HepG2 (cell line): ENCODE measurements around the gene MCF2L. TPM values are rescaled to one million over a fixed set of nuclear protein-coding genes. Genes with fewer than 3 reads are reported as not detected.

Experiments
- ATF2 ChIP-seq: sonication (generic); formaldehyde crosslinking; IDR thresholded peaks from 2 replicates; pipeline ENCODE4 v1.4.0; 2020; ENCODE audit warnings: missing genetic modification reagents
- CEBPB ChIP-seq: IDR thresholded peaks from 2 replicates; pipeline ENCODE4 v1.6.1; 2011; ENCODE audit warnings: low read depth, low read length, improper control_type of control experiment, borderline replicate concordance
- MEIS2 ChIP-seq: sonication (generic); formaldehyde crosslinking; IDR thresholded peaks from 2 replicates; pipeline ENCODE4 v1.9.0; 2021; ENCODE audit warnings: mild to moderate bottlenecking, missing genetic modification reagents
- NCOA5 ChIP-seq: sonication (generic); formaldehyde crosslinking; IDR thresholded peaks from 2 replicates; pipeline ENCODE4 v1.4.0; 2020; ENCODE audit warnings: missing genetic modification reagents
- NFRKB ChIP-seq: fragments of 450-650 bp; IDR thresholded peaks from 2 replicates; pipeline ENCODE4 v1.6.1; 2017
- SNAI1 ChIP-seq: sonication (generic); formaldehyde crosslinking; IDR thresholded peaks from 2 replicates; pipeline ENCODE4 v1.5.0; 2020; ENCODE audit warnings: mild to moderate bottlenecking, missing genetic modification reagents, borderline replicate concordance
- SOX13 ChIP-seq, 3 experiments: fragments of 450-650 bp in 1 of 3; sonication (generic) in 1 of 3; formaldehyde crosslinking in 1 of 3; IDR thresholded peaks in 2 of 3; conservative IDR thresholded peaks in 1 of 3; 2 replicates each; pipeline versions ENCODE4 v1.5.0 to v1.6.1; 2016 to 2020; ENCODE audit warnings: antibody characterized with exemption in 1 of 3, mild to moderate bottlenecking in 1 of 3, missing compliant biosample characterization in 1 of 3, missing genetic modification reagents in 1 of 3, moderate library complexity in 1 of 3
- TBX3 ChIP-seq: fragments of 450-650 bp; IDR thresholded peaks from 2 replicates; pipeline ENCODE4 v1.6.1; 2017; ENCODE audit warnings: antibody characterized with exemption, mild to moderate bottlenecking, inconsistent platforms, borderline replicate concordance
- ZFP1 ChIP-seq: IDR thresholded peaks from 2 replicates; pipeline ENCODE4 v1.6.1; 2016
- ZKSCAN8 ChIP-seq: IDR thresholded peaks from 2 replicates; pipeline ENCODE4 v1.6.1; 2016; ENCODE audit warnings: borderline replicate concordance, missing genetic modification reagents, missing compliant biosample characterization
- ZMAT3 ChIP-seq: sonication (generic); formaldehyde crosslinking; conservative IDR thresholded peaks from 2 replicates; pipeline ENCODE4 v1.7.0; 2021; ENCODE audit warnings: missing genetic modification reagents
- ZNF180 ChIP-seq: sonication (generic); formaldehyde crosslinking; IDR thresholded peaks from 2 replicates; pipeline ENCODE4 v1.4.0; 2020; ENCODE audit warnings: low read depth, missing genetic modification reagents, borderline replicate concordance
- ZNF335 ChIP-seq: sonication (generic); formaldehyde crosslinking; IDR thresholded peaks from 2 replicates; pipeline ENCODE4 v1.4.0; 2020; ENCODE audit warnings: missing genetic modification reagents
- ZNF33B ChIP-seq: sonication (generic); formaldehyde crosslinking; IDR thresholded peaks from 2 replicates; pipeline ENCODE4 v1.5.1; 2020; ENCODE audit warnings: mild to moderate bottlenecking, missing genetic modification reagents
- ZNF44 ChIP-seq: sonication (generic); formaldehyde crosslinking; IDR thresholded peaks from 2 replicates; pipeline ENCODE4 v1.5.1; 2020; ENCODE audit warnings: mild to moderate bottlenecking, missing genetic modification reagents
- ZNF619 ChIP-seq: sonication (generic); formaldehyde crosslinking; IDR thresholded peaks from 2 replicates; pipeline ENCODE4 v1.4.0; 2020; ENCODE audit warnings: mild to moderate bottlenecking, missing genetic modification reagents
- ZNF672 ChIP-seq: sonication (generic); formaldehyde crosslinking; IDR thresholded peaks from 2 replicates; pipeline ENCODE4 v1.8.1; 2022; ENCODE audit warnings: missing genetic modification reagents
- ZNF768 ChIP-seq: sonication (generic); formaldehyde crosslinking; IDR thresholded peaks from 2 replicates; pipeline ENCODE4 v1.4.0; 2020; ENCODE audit warnings: missing genetic modification reagents
- ZSCAN20 ChIP-seq: sonication (generic); formaldehyde crosslinking; IDR thresholded peaks from 2 replicates; pipeline ENCODE4 v1.4.0; 2020; ENCODE audit warnings: missing genetic modification reagents, mild to moderate bottlenecking, borderline replicate concordance
- ZSCAN5A ChIP-seq: sonication (generic); formaldehyde crosslinking; IDR thresholded peaks from 2 replicates; pipeline ENCODE4 v1.8.0; 2022; ENCODE audit warnings: mild to moderate bottlenecking, missing genetic modification reagents, borderline replicate concordance
- polyA plus RNA-seq, 8 experiments: library from polyadenylated mRNA; depleted of rRNA in 3 of 8; stranded (reverse) in 7 of 8; unstranded in 1 of 8; fragments of >200 nt; fragmentation: Illumina TruSeq in 4 of 8; extraction: Trizol in 4 of 8; gene quantifications; 2 replicates each; pipeline versions ENCODE4 v1.2.1 to v1.2.3, GENCODE V29; 2011 to 2016; ENCODE audit warnings: low read depth in 4 of 8, missing spikeins in 1 of 8, mixed read lengths in 1 of 8; ENCODE audit not compliant: insufficient read depth in 1 of 8
- total RNA-seq, 5 experiments: library from RNA; depleted of rRNA; stranded (reverse); fragments of >200 nt; fragmentation: Illumina TruSeq; extraction: Trizol; gene quantifications; 2 replicates each; pipeline ENCODE4 v1.2.3, GENCODE V29; 2016; ENCODE audit warnings: low read depth in 1 of 5
- TF ChIP-seq, protein P1 (sequence below): sonication (generic); formaldehyde crosslinking; IDR thresholded peaks from 2 replicates; pipeline ENCODE4 v1.8.1; 2023; ENCODE audit warnings: mild to moderate bottlenecking, missing genetic modification reagents
- TF ChIP-seq, protein P2 (sequence below): fragments of 450-650 bp; IDR thresholded peaks from 2 replicates; pipeline ENCODE4 v1.6.1; 2016
- TF ChIP-seq, protein P3 (sequence below): sonication (generic); formaldehyde crosslinking; IDR thresholded peaks from 2 replicates; pipeline ENCODE4 v1.4.0; 2020; ENCODE audit warnings: low read depth, mild to moderate bottlenecking, missing genetic modification reagents

Gene MCF2L
- total and polyA plus RNA-seq, 2 of the 13 experiments (the other 11 are each of a cell fraction or from before 2014, with no cell fraction given): 19.4 to 28.4 TPM

DNA sequence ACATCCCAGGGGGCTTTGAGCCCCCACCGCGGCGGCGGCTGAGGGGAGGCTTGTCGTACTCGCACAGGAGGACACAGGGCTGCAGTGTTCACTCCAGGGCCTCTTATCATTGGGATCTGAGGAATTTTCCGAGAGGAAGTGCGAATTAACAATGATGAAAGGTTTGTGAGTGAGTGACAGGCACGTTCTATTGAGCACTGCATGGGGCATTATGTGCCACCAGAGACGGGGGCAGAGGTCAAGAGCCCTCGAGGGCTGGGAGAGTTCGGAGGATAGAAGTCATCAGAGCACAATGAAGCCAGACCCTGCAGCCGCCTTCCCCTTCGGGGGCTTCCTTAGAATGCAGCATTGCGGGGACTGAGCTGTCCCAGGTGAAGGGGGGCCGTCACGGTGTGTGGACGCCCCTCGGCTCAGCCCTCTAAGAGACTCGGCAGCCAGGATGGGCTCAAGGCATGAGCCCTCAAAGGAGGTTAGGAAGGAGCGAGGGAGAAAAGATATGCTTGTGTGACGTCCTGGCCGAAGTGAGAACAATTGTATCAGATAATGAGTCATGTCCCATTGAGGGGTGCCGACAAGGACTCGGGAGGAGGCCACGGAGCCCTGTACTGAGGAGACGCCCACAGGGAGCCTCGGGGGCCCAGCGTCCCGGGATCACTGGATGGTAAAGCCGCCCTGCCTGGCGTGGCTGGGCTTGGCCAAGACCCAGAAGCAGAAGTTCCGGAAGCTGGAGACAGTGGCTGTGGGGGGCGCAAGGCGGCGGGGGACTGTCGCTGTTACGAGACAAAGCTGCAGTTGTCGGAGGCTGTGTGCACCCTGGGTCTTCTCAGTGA lies 53.9 kb downstream of the MCF2L start (continued):
- peak; percentile 83 for TF ChIP-seq ATF2 (CRISPR knock-in tag)
- TF ChIP-seq ZFP1 (CRISPR knock-in tag): peak; percentile 52; the same call in 1 of the 2 replicates
- 0 out of 2 replicates have a peak, but pooled peaks have one; percentile 54 for TF ChIP-seq ZNF335
- TF ChIP-seq, protein P1, sequence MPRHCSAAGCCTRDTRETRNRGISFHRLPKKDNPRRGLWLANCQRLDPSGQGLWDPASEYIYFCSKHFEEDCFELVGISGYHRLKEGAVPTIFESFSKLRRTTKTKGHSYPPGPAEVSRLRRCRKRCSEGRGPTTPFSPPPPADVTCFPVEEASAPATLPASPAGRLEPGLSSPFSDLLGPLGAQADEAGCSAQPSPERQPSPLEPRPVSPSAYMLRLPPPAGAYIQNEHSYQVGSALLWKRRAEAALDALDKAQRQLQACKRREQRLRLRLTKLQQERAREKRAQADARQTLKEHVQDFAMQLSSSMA: peak; percentile 34; the same call in 1 of the 2 replicates
- TF ChIP-seq ZNF619 (CRISPR knock-in tag): no peak
- TF ChIP-seq CEBPB: peak; percentile 48; the same call in 1 of the 2 replicates
- 0 out of 2 replicates have a peak, but pooled peaks have one; percentile 16 for TF ChIP-seq ZSCAN5A (CRISPR knock-in tag)
- TF ChIP-seq, protein P2, sequence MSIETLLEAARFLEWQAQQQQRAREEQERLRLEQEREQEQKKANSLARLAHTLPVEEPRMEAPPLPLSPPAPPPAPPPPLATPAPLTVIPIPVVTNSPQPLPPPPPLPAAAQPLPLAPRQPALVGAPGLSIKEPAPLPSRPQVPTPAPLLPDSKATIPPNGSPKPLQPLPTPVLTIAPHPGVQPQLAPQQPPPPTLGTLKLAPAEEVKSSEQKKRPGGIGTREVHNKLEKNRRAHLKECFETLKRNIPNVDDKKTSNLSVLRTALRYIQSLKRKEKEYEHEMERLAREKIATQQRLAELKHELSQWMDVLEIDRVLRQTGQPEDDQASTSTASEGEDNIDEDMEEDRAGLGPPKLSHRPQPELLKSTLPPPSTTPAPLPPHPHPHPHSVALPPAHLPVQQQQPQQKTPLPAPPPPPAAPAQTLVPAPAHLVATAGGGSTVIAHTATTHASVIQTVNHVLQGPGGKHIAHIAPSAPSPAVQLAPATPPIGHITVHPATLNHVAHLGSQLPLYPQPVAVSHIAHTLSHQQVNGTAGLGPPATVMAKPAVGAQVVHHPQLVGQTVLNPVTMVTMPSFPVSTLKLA: 0 out of 2 replicates have a peak, but pooled peaks have one; percentile 5
- TF ChIP-seq ZNF33B (CRISPR knock-in tag): no peak
- TF ChIP-seq MEIS2 (CRISPR knock-in tag): peak; percentile 99
- TF ChIP-seq ZNF44 (CRISPR knock-in tag): no peak
- TF ChIP-seq NCOA5 (CRISPR knock-in tag): no peak
- no peak; the same call in 1 of the 2 replicates for TF ChIP-seq ZNF768 (CRISPR knock-in tag)
- TF ChIP-seq NFRKB: no peak
- TF ChIP-seq, protein P3, sequence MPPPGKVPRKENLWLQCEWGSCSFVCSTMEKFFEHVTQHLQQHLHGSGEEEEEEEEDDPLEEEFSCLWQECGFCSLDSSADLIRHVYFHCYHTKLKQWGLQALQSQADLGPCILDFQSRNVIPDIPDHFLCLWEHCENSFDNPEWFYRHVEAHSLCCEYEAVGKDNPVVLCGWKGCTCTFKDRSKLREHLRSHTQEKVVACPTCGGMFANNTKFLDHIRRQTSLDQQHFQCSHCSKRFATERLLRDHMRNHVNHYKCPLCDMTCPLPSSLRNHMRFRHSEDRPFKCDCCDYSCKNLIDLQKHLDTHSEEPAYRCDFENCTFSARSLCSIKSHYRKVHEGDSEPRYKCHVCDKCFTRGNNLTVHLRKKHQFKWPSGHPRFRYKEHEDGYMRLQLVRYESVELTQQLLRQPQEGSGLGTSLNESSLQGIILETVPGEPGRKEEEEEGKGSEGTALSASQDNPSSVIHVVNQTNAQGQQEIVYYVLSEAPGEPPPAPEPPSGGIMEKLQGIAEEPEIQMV (CRISPR knock-in tag): no peak
- TF ChIP-seq ZKSCAN8: 0 out of 2 replicates have a peak, but pooled peaks have one; percentile 27
- no peak for TF ChIP-seq ZNF672 (CRISPR knock-in tag)
- peak; percentile 86; the same call in 1 of the 2 replicates for TF ChIP-seq ZMAT3 (CRISPR knock-in tag)
- TF ChIP-seq TBX3: peak; percentile 87
- no peak for TF ChIP-seq ZSCAN20 (CRISPR knock-in tag)
- TF ChIP-seq SNAI1 (CRISPR knock-in tag): no peak; the same call in 1 of the 2 replicates
- TF ChIP-seq SOX13 (IDR thresholded peaks at IDR 0.05): peak; percentile 94
- peak in 1 of 2 experiments; percentile 97; a peak in 2 of 4 replicates for TF ChIP-seq SOX13 (CRISPR knock-in tag; conservative IDR thresholded peaks at IDR 0.05 in 1 of 2, IDR thresholded peaks at IDR 0.05 in 1 of 2)
- TF ChIP-seq ZNF180 (CRISPR knock-in tag): no peak
